ENCODE results near the gene MAP10. TPM values are rescaled to one million over a fixed set of nuclear protein-coding genes. Genes with fewer than 3 reads are reported as not detected.

The MAP10 gene
- total RNA-seq, 1 donor from 2014 or later: 3.6 TPM

- no peak for DNase-seq (ENCODE audit: low spot score, unreplicated experiment)
- Mint-ChIP-seq H3K36me3 (ENCODE audit: insufficient read depth) (no peaks in the 10 kb centered on the region), H3K4me3 (ENCODE audit: low read depth) (no peak overlapping the region), H3K27me3 (no peaks in the 10 kb centered on the region), H3K9me3 (ENCODE audit: low read depth) (peaks cover 15% of the 10 kb centered on the region), H3K27ac (no peak overlapping the region), H3K4me1 (ENCODE audit: low read depth) (peaks cover 3% of the 10 kb centered on the region)
- no peak for TF ChIP-seq CTCF (IDR thresholded peaks at IDR 0.05; ENCODE audit: unreplicated experiment)
These were observed 36.8 kb downstream of the MAP10 start for GRCh38 chr1:232841823-232842565.

- Mint-ChIP-seq H3K36me3 (ENCODE audit: insufficient read depth) (no peaks in the 10 kb centered on the region), H3K27ac (no peak overlapping the region), H3K9me3 (ENCODE audit: low read depth) (peaks cover 15% of the 10 kb centered on the region), H3K27me3 (no peaks in the 10 kb centered on the region), H3K4me1 (ENCODE audit: low read depth) (no peaks in the 10 kb centered on the region), H3K4me3 (ENCODE audit: low read depth) (no peak overlapping the region)
- no peak for TF ChIP-seq CTCF (IDR thresholded peaks at IDR 0.05; ENCODE audit: unreplicated experiment)
- DNase-seq (ENCODE audit: low spot score, unreplicated experiment): no peak
These were observed 39.6 kb downstream of the MAP10 start for GRCh38 chr1:232844791-232845190.

GRCh38 chr1:232845406-232845955 is 40.3 kb downstream of the MAP10 start:
- no peak overlapping the region for H3K4me3 Mint-ChIP-seq (ENCODE audit: low read depth)
- no peaks in the 10 kb centered on the region for H3K36me3 Mint-ChIP-seq (ENCODE audit: insufficient read depth)
- no peaks in the 10 kb centered on the region for H3K27me3 Mint-ChIP-seq
- no peak for TF ChIP-seq CTCF (IDR thresholded peaks at IDR 0.05; ENCODE audit: unreplicated experiment)
- H3K27ac Mint-ChIP-seq: no peak overlapping the region
- no peaks in the 10 kb centered on the region for H3K4me1 Mint-ChIP-seq (ENCODE audit: low read depth)
- DNase-seq (ENCODE audit: low spot score, unreplicated experiment): no peak
- H3K9me3 Mint-ChIP-seq (ENCODE audit: low read depth): peaks cover 10% of the 10 kb centered on the region

- Mint-ChIP-seq H3K27me3 (no peaks in the 10 kb centered on the region), H3K4me1 (ENCODE audit: low read depth) (no peaks in the 10 kb centered on the region), H3K4me3 (ENCODE audit: low read depth) (no peak overlapping the region), H3K36me3 (ENCODE audit: insufficient read depth) (no peaks in the 10 kb centered on the region), H3K9me3 (ENCODE audit: low read depth) (no peaks in the 10 kb centered on the region), H3K27ac (no peak overlapping the region)
- DNase-seq (ENCODE audit: low spot score, unreplicated experiment): no peak
- no peak for TF ChIP-seq CTCF (IDR thresholded peaks at IDR 0.05; ENCODE audit: unreplicated experiment)
These were observed 46.3 kb downstream of the MAP10 start for GRCh38 chr1:232851532-232851931.

- no peak for TF ChIP-seq CTCF (IDR thresholded peaks at IDR 0.05; ENCODE audit: unreplicated experiment)
- Mint-ChIP-seq H3K27ac (no peak overlapping the region), H3K4me1 (ENCODE audit: low read depth) (no peaks in the 10 kb centered on the region), H3K27me3 (peaks cover 7% of the 10 kb centered on the region), H3K4me3 (ENCODE audit: low read depth) (no peak overlapping the region), H3K9me3 (ENCODE audit: low read depth) (no peaks in the 10 kb centered on the region), H3K36me3 (ENCODE audit: insufficient read depth) (no peaks in the 10 kb centered on the region)
- no peak for DNase-seq (ENCODE audit: low spot score, unreplicated experiment)
These were observed 49.0 kb downstream of the MAP10 start for GRCh38 chr1:232853994-232854797.
